HG03575 (cell line): Measurements from ENCODE around the gene FLYWCH1.

Experiments used
- ATAC-seq: cut with Tn5 transposase; IDR thresholded peaks from one replicate; pipeline ENCODE4 v1.9.1; 2021; ENCODE audit not compliant: unreplicated experiment, insufficient number of reproducible peaks, low FRiP score; ENCODE audit errors: extremely low read depth

FLYWCH1 gene

DNA sequence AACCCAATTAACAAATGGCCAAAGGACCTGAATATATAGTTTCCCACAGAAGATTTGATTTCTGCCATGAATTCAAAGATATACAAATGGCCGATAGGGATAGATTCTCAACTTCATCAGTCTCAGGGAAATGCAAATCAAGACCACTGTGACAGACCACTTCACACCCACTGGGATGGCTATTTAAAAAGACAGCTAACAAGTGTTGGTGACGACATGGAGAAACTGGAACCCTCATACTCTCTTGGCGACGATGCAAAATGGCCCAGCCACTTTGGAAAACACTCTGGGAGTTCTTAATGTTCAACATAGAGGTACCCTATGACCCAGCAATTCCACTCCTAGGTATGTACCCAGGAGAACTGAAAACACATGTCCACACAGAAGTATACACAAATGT, 34.9 kb downstream of the FLYWCH1 start:
- no peak for ATAC-seq

- no peak for ATAC-seq
Measured at GRCh38 chr16:2948807-2949704, 37.3 kb downstream of the FLYWCH1 start.

DNA sequence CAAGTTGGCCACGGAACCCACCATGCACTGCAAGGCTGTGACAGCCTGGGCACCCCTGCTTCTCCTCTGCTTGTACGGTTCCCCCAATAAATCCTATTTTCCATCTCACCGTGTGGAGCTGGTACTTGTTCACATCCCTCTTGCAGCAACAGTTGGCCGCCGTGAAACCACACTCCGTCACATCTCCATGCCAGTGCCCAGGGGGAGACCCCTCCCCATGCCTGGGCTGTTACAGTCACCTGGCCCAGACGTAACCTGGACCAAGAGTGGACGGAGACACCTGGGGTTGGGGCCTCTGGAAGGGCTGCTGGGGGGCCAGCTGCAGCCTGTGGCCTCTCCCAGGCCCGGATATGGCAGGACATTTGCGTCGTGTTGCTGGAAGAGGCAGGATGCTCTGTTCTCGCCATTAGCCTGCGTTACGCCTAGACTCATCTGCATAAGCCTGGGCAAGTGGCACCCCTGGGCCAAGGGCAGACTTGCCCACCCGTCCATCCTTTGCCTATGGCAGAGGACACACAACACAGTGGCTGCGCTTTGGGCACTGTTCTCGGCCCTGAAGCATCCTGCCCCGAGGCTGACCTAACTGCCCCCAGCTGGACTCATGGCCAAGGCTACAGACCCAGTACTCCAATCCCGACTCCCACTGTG, 38.1 kb downstream of the FLYWCH1 start:
- ATAC-seq: no peak

- no peak for ATAC-seq
Measured at GRCh38 chr16:2950353-2950724, 38.6 kb downstream of the FLYWCH1 start.

DNA sequence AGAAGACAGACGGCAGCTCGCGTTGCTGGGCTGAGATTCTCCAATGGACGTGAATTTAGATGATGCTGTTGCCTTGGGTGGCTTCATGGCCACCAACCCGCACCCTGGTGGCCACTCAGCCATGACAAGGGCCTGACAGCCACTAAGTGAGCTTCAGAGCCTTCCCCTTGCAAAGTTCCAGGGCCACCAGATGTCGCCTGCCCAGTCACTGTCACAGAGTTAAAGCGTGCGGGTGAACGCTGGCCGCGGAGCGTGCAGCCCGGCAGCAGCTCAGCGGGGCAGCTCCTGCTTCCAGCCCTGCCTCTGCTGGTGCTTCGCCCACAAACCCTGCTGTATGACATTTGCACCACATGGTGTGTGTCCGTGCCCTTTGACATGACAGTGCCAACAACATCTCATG, 39.0 kb downstream of the FLYWCH1 start:
- no peak for ATAC-seq

DNA sequence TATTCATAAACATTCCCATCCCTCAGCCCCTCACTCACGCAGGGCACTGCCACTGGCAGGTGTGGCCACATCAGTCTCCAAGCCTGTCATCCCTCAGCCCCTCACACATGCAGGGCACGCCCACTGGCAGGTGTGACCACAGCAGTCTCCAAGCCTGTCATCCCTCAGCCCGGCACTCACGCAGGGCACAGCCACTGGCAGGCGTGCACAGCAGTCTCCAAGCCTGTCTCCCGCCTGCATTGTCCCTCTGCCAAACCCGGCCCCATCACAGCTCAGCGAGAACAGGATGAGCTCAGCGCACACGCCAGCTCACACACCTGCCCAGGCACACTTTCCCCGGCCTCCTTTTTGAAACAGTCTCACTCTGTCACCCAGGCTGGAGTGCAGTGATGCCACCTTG, 40.9 kb downstream of the FLYWCH1 start:
- no peak for ATAC-seq

- no peak for ATAC-seq
Measured at GRCh38 chr16:2953706-2954627, 42.2 kb downstream of the FLYWCH1 start.

DNA sequence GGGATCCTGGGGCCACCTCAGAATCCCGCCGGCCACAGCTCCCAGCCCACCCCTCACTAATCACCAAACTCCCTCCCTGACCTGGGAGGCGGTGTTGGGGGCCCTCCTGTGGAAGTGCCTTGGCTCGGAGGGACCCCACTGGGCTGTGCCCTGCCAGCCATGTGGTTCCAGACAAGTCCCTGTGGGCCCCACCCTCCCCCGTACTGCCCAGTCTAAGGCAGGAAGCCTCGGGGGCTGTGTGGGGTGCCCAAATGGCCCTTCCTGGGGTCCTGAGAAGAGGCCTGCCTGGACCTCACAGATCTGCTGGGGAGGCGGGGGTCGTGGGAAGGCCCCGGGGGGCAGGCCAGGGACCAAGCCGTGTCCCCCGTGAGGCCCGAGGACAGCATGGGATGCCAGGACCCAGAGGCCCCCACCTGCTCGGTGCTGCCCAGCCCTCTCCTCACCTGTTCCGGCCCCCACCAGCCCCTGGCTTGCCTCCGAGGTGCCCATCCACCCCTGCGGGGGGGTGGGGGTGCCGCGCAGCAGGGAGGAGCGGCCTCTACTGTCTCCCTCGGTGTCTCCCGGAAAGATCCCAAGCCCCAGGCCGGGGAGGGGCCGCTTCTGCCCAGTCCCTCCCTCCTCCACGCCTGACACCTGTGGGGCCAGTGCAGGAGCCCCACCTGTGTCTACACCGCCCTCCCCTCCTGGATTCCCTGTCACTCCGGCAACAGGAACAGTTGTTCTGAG, 43.1 kb downstream of the FLYWCH1 start:
- ATAC-seq: no peak

DNA sequence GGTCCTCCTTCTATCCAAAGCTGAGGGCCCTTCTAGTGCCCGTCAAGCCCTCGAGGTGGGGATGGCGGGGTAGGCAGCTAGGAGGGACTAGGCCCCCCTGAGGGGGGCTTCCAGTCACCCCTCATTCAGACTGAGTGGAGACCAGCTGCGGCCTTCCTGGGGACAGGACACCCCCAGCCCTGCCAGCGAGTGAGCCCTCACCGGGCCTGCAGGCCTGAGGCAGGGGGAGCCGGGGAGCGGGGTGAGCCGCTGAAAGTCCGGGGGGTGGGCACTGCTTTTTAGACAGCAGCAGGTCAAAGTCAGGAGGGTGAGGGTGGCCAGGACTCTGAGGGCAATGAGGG, 43.7 kb downstream of the FLYWCH1 start:
- no peak for ATAC-seq

- ATAC-seq: no peak
Measured at GRCh38 chr16:2955779-2956578, 44.2 kb downstream of the FLYWCH1 start.

GRCh38 chr16:2956579-2956956, 44.8 kb downstream of the FLYWCH1 start:
- ATAC-seq: no peak

DNA sequence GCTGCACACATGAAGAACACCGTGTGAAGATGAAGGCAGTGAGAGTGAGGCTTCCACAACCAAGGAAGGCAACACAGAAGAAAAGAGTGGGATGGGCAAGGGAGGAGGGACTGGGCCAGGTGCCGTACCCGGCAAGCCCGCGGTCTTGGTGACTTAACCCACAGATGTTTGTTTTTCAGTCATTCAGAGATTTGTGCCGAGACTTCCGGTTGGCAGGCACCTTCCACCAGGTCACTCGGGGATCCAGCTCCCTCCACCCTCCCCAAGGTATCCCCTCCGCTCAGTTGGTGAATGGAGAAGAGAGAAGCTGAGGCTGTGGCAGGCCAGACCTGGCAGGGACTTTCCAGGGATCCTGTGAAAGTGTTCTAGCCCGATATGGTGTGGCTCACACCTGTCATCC, 47.5 kb downstream of the FLYWCH1 start:
- ATAC-seq: no peak

- no peak for ATAC-seq
Measured at GRCh38 chr16:2960183-2961010, 48.7 kb downstream of the FLYWCH1 start.

DNA sequence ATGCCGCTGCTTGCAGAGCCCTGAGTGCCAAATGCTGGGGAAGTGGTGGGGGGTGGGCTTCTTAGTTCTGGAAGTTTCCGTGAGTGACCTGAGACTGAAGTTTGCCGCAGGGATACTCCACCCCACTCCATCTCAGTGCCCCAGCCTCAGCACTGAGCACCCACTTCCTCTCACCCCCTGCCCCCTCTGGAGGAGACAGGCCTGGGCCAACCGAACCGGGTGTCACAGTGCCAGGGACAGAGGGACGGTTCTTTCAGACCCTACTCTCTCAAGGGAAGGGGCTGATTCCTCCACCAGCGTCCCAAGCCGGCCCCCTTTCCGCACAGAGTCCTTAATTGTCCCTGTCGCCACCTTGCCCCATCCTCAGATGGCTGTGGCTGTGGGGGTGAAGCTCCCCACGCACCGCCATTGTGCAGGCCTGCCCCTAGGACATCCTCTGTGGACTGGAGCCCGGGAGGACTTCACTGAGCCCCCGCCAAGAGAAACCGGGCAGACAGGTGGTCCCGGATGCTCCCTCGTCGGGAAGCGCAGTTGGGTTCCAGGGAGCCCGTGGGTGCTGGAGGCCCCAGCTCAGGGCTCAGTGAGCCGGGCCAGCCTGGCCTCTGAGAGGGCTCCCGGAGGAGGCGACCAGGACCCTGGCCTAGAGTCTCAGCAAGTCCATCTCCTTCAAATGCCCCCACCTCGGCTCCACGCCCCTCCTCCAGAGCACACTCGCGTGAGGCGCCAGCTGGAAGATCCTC, 50.8 kb downstream of the FLYWCH1 start:
- no peak for ATAC-seq

GRCh38 chr16:2963074-2963722, 51.5 kb downstream of the FLYWCH1 start:
- ATAC-seq: no peak

- ATAC-seq: no peak
Measured at GRCh38 chr16:2963723-2964474, 52.2 kb downstream of the FLYWCH1 start, which contains the start of gene KREMEN2. Gene KREMEN2, plus strand, starts transcription at chr16:2964275. Its CDS starts 246 bp downstream, at chr16:2964521.
